Measurements from ENCODE around the gene CD300A. TPM values are rescaled to one million over a fixed set of nuclear protein-coding genes. Genes with fewer than 3 reads are reported as not detected.
"Not testable (repeated sequence)": the region's sequence is repeated elsewhere in the genome, so short reads cannot be mapped to it uniquely, and the experiment has no call there.

Gene CD300A
- total RNA-seq, 1 donor from 2014 or later: not detected

DNA sequence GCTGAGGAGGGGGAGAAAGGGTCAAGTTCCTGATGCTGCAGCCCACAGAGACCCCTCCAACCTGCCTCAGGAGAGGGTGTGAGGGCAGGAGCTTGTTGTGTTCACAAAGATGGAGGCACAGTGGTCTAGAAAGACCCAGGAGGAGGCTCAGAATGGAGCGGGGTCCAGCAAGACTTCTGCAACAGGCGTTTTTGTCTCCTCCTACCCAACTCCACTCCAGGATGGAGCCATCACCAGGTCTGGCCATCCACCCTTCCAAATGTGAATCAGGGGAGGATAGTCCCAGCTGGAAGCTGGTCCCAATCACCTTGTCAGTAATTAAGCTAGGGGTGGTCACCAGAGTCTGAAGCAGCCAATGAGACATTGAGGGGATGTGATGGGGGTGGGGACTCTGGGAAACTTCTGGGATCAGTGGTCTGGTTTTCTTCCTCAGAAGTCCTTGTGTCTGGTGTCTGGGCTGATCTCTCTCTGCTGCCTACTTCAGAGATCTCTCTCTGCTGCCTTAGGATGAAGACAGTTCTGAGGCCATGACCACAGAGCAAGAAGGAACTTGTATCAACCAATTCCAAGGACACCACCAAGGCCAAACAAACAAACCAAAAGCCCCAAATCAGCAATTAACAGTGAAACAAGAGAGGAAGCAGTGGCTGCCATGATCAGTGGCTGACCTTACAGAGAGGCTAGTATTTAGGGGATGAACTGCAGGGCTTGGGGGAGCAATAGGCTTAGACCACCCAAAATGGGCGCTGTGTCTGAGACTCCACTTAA, 50.3 kb downstream of the CD300A start:
- H3K4me3 ChIP-seq (ENCODE audit: low read depth, low read length): no peak overlapping the region
- no peak for DNase-seq (ENCODE audit: low read depth)
- TF ChIP-seq, protein P1, sequence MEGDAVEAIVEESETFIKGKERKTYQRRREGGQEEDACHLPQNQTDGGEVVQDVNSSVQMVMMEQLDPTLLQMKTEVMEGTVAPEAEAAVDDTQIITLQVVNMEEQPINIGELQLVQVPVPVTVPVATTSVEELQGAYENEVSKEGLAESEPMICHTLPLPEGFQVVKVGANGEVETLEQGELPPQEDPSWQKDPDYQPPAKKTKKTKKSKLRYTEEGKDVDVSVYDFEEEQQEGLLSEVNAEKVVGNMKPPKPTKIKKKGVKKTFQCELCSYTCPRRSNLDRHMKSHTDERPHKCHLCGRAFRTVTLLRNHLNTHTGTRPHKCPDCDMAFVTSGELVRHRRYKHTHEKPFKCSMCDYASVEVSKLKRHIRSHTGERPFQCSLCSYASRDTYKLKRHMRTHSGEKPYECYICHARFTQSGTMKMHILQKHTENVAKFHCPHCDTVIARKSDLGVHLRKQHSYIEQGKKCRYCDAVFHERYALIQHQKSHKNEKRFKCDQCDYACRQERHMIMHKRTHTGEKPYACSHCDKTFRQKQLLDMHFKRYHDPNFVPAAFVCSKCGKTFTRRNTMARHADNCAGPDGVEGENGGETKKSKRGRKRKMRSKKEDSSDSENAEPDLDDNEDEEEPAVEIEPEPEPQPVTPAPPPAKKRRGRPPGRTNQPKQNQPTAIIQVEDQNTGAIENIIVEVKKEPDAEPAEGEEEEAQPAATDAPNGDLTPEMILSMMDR (conservative IDR thresholded peaks at IDR 0.05; ENCODE audit: low read depth, low read length): no peak

DNA sequence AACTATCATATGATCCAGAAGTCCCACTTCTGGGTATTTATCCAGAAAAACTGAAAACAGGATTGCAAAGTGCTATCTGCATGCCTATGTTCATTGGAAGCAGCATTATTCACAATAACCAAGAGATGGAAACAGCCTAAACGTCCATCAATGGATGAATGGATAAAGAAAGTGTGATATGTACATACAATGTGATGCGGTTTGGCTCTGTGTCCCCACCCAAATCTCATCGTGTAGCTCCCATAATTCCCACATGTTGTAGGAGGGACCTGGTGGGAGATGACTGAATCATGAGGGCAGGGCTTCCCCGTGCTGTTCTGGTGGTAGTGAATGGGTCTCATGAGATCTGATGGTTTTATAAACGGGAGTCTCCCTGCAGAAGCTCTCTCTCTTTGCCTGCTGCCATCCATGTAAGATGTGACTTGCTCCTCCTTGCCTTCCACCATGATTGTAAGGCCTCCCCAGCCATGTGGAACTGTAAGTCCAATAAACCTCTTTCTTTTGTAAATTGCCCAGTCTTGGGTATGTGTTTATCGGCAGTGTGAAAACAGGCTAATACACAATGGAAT, 52.1 kb downstream of the CD300A start:
- H3K4me3 ChIP-seq (ENCODE audit: low read depth, low read length); DNase-seq (ENCODE audit: low read depth): not testable (repeated sequence)

DNA sequence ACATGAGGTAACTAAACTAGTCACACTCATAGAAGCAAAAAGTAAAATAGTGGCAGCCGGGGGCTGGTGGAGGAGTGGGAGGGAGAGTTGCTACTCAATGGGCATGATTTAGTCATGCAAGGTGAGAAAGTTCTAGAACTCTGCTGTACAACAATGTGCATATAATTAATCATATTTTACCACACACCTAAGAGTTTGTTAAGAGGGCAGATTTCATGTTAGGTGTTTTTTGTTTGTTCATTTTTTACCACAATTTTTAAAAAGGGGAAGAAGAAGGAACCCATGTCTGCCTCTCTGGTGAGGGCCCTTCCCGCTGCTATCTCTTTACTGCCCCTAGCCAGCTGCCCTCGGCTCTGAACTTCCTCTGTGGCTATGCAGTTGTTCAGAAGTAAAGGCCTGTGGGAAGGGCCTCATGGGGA, 53.6 kb downstream of the CD300A start:
- no peak for DNase-seq (ENCODE audit: low read depth)
- H3K4me3 ChIP-seq (ENCODE audit: low read depth, low read length): no peak overlapping the region
- TF ChIP-seq, protein P1 (conservative IDR thresholded peaks at IDR 0.05; ENCODE audit: low read depth, low read length): no peak

DNA sequence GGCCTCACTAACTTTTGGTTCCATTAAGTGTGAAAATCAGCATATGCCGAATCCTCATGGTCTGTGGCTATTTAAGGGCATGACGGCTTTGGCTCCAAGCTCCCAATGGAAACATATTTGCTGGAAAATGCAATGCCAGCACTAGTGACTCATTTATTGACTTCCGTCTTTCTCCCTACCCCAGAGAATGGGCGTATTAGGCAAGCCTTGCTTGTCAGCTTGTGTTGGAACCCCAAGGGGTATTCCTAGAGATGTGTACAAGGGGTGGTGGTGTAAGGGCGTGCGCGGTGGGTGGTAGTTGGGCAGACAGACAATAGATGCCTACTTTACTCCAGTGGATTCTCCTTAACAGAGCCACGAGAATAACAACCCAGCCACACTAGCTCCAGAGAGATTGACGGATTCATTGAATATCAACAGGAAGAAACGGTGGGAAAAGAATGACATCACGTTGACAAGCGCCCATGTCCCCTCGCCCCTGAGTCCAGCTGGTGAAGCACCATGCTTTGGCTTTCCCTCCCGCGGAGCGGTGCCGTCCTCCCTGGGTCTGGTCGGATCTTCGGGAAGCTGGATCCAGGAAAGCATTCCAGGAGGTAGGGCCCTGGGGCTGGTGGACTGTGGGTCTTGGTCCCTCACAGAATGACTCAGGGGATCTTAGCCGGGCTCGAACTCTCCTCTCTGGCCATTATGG, 54.5 kb downstream of the CD300A start:
- TF ChIP-seq, protein P1 (conservative IDR thresholded peaks at IDR 0.05; ENCODE audit: low read depth, low read length): no peak
- no peak overlapping the region for H3K4me3 ChIP-seq (ENCODE audit: low read depth, low read length)
- DNase-seq (ENCODE audit: low read depth): no peak

DNA sequence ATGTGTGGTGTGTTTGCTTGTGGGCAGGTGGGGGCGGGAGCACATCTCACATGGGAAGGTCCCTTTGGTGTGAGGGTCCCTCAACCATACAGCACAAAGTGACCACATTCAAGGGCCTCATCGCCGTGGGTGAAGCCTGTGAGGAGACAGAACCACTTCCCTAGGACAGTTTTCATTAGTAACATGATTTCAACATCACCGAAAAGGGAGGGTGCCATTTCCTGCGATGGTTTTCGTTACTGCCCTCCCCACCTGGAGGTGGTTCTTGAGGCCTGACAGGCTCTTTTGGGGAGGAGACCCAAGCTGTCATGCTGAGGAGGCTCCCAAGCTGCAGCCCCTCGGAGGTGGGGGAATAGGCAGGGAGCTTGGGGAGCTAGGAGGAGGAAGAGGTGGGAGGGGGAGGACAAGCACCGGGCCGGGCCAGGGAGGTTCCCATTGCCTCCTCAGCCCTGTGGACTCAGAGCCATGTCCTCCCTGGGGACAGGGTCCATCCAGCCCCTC, 55.3 kb downstream of the CD300A start:
- DNase-seq (ENCODE audit: low read depth): no peak
- TF ChIP-seq, protein P1 (conservative IDR thresholded peaks at IDR 0.05; ENCODE audit: low read depth, low read length): no peak
- no peak overlapping the region for H3K4me3 ChIP-seq (ENCODE audit: low read depth, low read length)

DNA sequence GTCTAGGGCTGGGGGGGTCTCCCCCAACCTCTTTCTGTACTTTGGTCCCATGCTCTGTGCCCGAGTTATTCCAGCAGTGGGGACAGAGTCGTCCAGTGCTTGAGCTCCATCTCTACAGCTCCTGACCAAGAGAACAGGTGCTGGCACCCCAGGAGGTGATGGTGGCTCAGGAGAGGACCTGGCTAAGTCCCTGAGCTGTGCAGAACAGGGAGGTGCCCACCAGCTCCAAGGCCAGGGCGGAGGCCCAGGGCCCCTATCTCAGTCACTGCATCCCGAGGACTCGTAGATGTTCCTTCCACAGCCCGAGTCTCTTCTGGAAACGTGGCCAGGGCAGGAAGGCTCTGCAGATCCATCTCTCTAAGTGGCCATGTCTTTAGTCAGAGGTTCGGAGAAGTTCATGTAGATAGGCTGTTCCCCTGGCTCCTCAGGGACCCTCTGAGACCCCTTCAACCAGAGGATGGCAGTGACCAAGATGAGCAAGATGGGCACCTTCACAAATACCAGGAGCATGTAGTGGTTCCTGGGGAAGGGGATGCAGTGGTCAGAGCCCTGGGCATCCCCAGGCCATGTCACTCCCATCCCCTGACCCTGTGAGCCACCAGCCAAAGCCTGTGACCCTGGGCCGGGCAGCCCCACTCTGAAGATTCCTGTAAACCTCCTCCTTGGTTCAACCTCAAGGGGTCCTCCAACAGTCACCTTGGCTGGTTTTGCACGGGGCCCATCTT, 56.1 kb downstream of the CD300A start:
- no peak for DNase-seq (ENCODE audit: low read depth)
- TF ChIP-seq, protein P1 (conservative IDR thresholded peaks at IDR 0.05; ENCODE audit: low read depth, low read length): no peak
- H3K4me3 ChIP-seq (ENCODE audit: low read depth, low read length): no peak overlapping the region

DNA sequence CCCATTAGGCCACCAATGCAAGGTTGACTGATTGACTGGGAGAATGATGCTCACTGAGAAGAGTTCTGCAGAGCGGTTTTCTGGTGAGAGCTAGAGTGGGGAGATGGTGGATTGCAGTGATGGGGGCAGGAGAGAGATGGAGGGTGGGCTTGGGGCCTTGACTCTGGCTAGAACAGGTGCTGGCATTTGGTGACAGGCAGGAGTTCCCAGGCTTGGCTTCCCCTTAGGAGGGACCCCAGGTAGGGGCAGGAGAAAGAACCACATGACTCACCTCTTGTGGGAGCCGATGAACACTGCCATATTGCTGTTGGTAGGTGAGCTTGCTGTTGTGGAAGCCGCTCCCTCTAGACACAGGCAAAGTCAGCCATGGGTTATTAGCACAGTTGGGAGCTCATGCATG, 56.9 kb downstream of the CD300A start:
- no peak for DNase-seq (ENCODE audit: low read depth)
- TF ChIP-seq, protein P1 (conservative IDR thresholded peaks at IDR 0.05; ENCODE audit: low read depth, low read length): no peak
- H3K4me3 ChIP-seq (ENCODE audit: low read depth, low read length): no peak overlapping the region

All from epithelial cell of proximal tubule (primary cell).